GM19023 (cell line): ENCODE data around the gene PTPN6.
A peak's percentile ranks its signal among the peaks of the same experiment; 100 is the strongest.

ENCODE experiments used
- ATAC-seq: cut with Tn5 transposase; IDR thresholded peaks from one replicate; pipeline ENCODE4 v1.9.1; 2021; ENCODE audit warnings: mild to moderate bottlenecking, moderate library complexity; ENCODE audit not compliant: unreplicated experiment

PTPN6 gene

GRCh38 chr12:6921996-6922946 is 28.9 kb upstream of the PTPN6 start:
- no peak for ATAC-seq

- no peak for ATAC-seq
These were observed 28.0 kb upstream of the PTPN6 start for GRCh38 chr12:6923003-6923732.

- ATAC-seq = no peak
These were observed 27.3 kb upstream of the PTPN6 start for GRCh38 chr12:6923851-6924250.

DNA sequence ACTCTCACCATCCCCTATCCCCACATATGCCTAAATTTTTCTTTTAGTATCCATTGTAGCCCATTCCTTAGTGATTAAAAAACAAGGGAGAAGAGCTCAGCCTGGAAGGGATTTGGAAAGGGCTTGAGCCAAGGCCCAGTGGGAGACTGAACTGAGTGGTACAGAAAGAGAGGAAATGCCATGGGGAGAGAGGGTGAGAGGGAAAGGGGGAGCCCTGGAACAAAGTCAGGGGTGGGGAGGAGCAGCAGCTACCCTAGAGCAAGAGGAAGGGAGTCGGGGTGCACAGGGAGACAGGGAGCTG is 26.0 kb upstream of the PTPN6 start:
- ATAC-seq = no peak

DNA sequence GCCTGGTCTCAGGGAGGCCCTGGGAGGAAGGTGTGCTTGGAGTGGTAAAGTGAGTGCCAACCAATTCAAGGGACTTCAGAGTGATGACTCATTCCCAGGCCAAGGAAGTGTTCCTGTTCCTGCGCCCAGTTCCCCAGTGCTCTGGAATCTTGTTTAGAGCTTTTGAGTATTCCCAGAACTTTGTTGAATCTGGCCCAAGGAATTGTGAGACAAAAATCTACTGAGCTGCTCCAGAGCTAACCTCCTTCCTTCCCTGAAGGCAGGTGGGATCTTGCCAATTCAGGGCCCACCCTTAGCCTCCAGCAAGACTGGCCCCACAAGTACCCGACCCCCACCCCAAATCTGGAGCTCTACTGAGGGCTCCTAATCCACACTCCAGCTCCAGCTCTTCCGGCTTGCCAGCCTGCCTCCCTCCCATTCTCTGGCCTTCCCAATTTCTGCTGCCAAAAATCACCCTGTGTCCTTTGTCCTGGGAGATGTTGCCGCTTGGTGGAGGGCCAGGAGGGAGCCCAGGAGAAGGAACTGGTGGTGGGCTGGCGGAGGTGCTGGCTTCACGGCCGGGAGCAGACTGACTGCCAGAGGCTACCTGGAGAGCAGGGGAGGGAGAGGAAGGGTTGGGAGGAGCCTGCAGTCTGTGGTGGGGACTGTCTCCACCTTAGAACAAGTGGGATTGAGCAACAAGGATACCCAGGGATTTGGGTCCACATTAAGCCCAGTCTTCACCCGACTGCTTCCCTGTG is 25.4 kb upstream of the PTPN6 start:
- ATAC-seq = no peak

- peak; percentile 38 for ATAC-seq
These were observed 23.7 kb upstream of the PTPN6 start, which contains the start of gene ATN1 for GRCh38 chr12:6927379-6928021. TSS of gene ATN1 (plus strand) at chr12:6927959. CDS start at chr12:6934002, 6,043 bp downstream.

DNA sequence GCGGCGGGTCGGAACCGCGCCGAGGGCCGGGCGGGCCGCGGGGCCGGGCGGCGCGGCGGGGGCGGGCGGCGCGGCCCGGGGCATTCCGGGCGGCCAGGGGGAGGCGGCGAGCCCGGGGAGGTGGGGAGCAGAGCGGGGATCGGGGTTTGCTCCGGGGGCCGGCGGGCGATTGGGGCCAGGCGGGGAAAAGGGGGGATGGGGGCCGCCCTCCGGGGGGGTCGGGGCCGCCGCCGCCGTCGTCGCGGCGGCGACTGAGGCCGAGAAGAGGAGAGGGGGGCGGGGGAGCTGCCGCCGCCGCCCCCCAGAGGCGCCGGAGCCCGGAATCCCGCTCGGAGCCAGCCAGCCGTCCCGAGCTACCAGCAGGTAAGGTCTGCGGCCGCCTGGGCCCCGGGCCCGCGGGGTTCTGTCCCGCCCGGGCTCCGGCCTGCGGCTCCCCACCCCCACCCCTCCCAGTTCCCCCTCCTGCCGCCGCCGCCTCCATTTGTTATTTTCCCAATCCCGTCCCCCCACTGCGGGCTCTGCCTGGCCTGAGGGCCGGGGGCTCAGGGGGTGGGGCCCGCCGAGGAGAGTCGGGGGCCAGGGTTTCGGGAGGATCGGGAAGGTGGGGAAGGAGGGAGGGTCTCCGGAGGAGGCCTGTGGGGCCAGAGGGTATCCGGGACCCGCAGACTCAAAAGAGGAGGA is 23.0 kb upstream of the PTPN6 start:
- ATAC-seq = peak; percentile 32

- no peak for ATAC-seq
These were observed 22.3 kb upstream of the PTPN6 start for GRCh38 chr12:6928703-6929407.

DNA sequence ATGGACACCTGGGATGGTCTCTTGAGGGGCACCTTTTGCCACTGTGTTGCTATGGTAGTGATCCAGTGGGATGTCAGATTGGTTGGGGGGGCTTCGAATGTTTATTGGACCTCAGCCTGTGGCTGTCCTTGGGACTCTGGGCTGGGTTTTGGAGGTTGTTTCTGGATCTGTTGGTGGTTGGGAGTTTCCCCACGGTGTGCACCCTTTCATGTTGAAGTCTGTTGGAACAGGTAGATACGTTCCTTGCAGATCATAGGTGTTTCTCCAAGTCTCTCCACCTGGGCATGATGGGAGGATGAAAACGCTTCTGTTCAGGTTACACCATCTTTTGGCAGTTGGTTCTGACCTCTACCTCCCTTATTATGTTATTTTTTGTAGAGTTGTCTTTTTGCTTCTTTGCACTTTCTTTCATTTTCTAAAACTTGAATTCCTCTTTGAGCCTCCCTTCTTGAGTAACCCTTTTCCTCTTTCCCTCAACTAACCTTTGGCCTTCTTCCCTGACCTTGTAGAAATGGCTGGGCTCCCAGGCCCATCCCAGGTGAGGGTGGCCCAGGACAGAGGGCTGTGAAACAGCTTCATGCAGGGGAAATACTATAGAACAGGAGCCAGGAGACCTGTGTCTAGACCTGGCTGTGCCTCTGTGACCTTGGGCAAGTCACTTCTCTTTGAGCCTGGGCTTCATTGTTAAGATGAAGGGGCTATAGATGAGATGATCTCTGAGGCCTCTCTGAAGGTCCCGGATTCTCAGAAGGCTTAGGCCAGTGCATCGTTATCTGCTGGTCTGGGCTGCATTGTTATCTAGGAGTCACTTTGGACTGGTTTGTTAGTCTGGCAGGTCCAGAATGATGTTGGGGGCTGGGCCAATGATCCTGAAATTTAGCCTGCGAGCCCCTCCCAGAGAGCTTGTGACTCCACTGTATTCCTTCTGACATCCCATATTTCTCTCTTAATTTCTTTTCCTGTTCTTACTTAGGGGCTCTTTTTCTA is 21.4 kb upstream of the PTPN6 start:
- ATAC-seq = no peak

DNA sequence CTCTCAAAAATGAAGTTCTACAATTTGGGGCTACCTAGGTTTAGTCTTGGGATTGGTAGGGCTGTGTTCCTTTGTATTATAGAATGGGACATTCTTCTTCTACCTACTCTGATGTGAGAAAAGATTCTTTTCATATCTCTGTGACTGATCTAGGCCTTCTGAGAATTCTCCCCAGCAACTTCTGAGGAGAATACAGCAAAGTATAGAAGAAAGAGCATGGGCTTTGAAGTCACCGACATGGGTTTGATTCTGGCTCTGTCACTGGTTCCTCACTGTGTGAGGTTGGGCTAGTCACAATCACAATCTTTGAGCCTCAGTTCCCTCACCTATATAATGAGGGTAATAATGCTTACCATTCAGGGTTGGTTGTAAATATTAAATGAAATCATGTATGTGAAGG is 18.4 kb upstream of the PTPN6 start:
- ATAC-seq = no peak

DNA sequence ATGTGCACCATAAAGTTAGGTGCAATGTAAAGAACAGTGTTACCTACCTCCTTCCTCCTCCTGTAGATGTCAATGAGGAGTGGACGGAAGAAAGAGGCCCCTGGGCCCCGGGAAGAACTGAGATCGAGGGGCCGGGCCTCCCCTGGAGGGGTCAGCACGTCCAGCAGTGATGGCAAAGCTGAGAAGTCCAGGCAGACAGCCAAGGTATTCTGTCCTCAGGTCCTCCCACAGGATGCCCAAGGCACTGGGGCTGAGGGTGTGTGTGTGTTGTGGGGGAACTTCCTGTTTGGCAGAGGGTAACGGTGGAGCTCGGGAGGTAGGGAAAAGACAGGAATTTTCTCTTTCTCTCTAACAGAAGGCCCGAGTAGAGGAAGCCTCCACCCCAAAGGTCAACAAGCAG is 17.0 kb upstream of the PTPN6 start:
- no peak for ATAC-seq

- no peak for ATAC-seq
These were observed 15.6 kb upstream of the PTPN6 start for GRCh38 chr12:6935371-6936193.

GRCh38 chr12:6936194-6936635 is 14.9 kb upstream of the PTPN6 start:
- ATAC-seq = no peak

- peak; percentile 26 for ATAC-seq
These were observed 14.3 kb upstream of the PTPN6 start for GRCh38 chr12:6936636-6937480.

DNA sequence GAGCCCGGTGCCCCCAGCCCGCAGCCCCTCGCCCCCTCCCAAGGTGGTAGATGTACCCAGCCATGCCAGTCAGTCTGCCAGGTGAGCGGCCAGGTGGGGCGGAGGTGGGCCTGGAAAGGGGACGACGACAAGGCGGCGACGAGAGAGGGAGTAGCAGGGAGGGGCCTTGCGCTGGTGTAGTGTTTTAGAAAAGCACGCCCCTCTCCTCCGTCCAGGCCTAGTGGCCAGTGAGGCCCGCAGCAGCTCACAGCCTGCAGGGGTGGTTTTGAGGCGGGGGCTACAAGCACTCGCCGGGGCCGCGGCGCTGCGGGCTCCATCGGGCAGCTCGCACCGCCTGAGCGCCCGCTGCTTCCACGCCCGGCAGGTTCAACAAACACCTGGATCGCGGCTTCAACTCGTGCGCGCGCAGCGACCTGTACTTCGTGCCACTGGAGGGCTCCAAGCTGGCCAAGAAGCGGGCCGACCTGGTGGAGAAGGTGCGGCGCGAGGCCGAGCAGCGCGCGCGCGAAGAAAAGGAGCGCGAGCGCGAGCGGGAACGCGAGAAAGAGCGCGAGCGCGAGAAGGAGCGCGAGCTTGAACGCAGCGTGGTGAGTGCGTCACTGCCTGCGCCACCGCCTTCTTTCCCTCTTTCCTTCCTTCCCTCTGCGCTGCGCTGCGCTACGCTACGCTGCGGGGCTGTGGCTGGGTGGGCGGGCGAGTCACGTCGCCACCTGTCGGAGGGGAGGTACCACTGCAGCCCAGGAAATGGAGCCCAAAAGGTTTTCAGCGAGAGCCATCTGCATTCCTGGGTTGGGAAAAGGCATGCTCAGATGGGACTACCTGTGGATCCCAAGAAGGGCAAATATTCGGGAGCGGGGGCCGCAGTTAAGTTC is 13.4 kb upstream of the PTPN6 start:
- ATAC-seq = peak; percentile 79
